PFSK-1 (cell line): ENCODE data around the gene DISP3.

Experiments
- FOXP2 ChIP-seq: optimal IDR thresholded peaks from 2 replicates; pipeline ENCODE3; 2011; ENCODE audit warnings: borderline replicate concordance, control low read depth, inconsistent platforms; ENCODE audit not compliant: insufficient read depth; ENCODE audit errors: extremely low read length, extremely low read depth
- POLR2AphosphoS5 ChIP-seq: IDR thresholded peaks from 2 replicates; pipeline ENCODE4 v1.6.1; 2012; ENCODE audit warnings: low read depth, mild to moderate bottlenecking, control low read depth, low read length, moderate library complexity
- REST ChIP-seq, 2 experiments: IDR thresholded peaks; 2 replicates each; pipeline versions ENCODE4 v1.6.1 to v1.8.0; 2011 to 2012; ENCODE audit warnings: low read depth in 2 of 2, low read length in 2 of 2, control low read depth in 1 of 2, inconsistent platforms in 1 of 2, mild to moderate bottlenecking in 1 of 2, moderate library complexity in 1 of 2; ENCODE audit not compliant: insufficient read depth in 1 of 2
- SIN3A ChIP-seq: IDR thresholded peaks from 2 replicates; pipeline ENCODE4 v1.6.1; 2012; ENCODE audit warnings: mild to moderate bottlenecking, low read length, moderate library complexity, borderline replicate concordance; ENCODE audit not compliant: insufficient read depth
- TAF1 ChIP-seq: IDR thresholded peaks from 2 replicates; pipeline ENCODE4 v1.6.1; 2012; ENCODE audit warnings: low read length, control low read depth, borderline replicate concordance; ENCODE audit not compliant: insufficient read depth

The DISP3 gene

GRCh38 chr1:11573116-11573692 lies 94.2 kb downstream of the DISP3 start:
- TF ChIP-seq SIN3A (no peak), POLR2AphosphoS5 (no peak), REST (IDR thresholded peaks at IDR 0.05; ENCODE audit: insufficient read depth in 1 of 2, low read depth in 2 of 2, low read length in 2 of 2) (no peak), FOXP2 (no peak), TAF1 (no peak)

GRCh38 chr1:11575553-11575952 lies 96.6 kb downstream of the DISP3 start:
- TF ChIP-seq REST (IDR thresholded peaks at IDR 0.05; ENCODE audit: insufficient read depth in 1 of 2, low read depth in 2 of 2, low read length in 2 of 2) = no peak
- TF ChIP-seq TAF1 = no peak
- no peak for TF ChIP-seq SIN3A
- no peak for TF ChIP-seq POLR2AphosphoS5
- no peak for TF ChIP-seq FOXP2

GRCh38 chr1:11576109-11576875 lies 97.3 kb downstream of the DISP3 start:
- TF ChIP-seq REST (IDR thresholded peaks at IDR 0.05; ENCODE audit: insufficient read depth in 1 of 2, low read depth in 2 of 2, low read length in 2 of 2) (no peak), TAF1 (no peak), POLR2AphosphoS5 (no peak), FOXP2 (no peak), SIN3A (no peak)

GRCh38 chr1:11578004-11578403 lies 99.0 kb downstream of the DISP3 start:
- TF ChIP-seq FOXP2 = no peak

GRCh38 chr1:11579506-11579905 lies 100.6 kb downstream of the DISP3 start:
- no peak for TF ChIP-seq POLR2AphosphoS5
- TF ChIP-seq REST (IDR thresholded peaks at IDR 0.05; ENCODE audit: insufficient read depth in 1 of 2, low read depth in 2 of 2, low read length in 2 of 2) = no peak
- TF ChIP-seq TAF1 = no peak
- TF ChIP-seq FOXP2 = no peak
- TF ChIP-seq SIN3A = no peak
